ENCODE measurements around the gene TRAM2.

GRCh38 chr6:52543729-52544601 is 32.9 kb downstream of the TRAM2 start:
- TF ChIP-seq CTCF (IDR thresholded peaks at IDR 0.05; ENCODE audit: insufficient read depth, low read length, poor library complexity, severe bottlenecking): no peak
- no peak for TF ChIP-seq EZH2phosphoT487 (conservative IDR thresholded peaks at IDR 0.05; ENCODE audit: low read length)
